Aortic smooth muscle cell (primary cell): ENCODE data around the gene NPAS1. TPM values are rescaled to one million over a fixed set of nuclear protein-coding genes. Genes with fewer than 3 reads are reported as not detected.

Source experiments
- total RNA-seq: library from RNA; depleted of rRNA; stranded (reverse); fragments of >200 nt; gene quantifications from 2 replicates; pipeline ENCODE4 v1.2.3, GENCODE V29; 2014

NPAS1 gene
- 0.12 and 0.13 TPM in 2 replicates for total RNA-seq

DNA sequence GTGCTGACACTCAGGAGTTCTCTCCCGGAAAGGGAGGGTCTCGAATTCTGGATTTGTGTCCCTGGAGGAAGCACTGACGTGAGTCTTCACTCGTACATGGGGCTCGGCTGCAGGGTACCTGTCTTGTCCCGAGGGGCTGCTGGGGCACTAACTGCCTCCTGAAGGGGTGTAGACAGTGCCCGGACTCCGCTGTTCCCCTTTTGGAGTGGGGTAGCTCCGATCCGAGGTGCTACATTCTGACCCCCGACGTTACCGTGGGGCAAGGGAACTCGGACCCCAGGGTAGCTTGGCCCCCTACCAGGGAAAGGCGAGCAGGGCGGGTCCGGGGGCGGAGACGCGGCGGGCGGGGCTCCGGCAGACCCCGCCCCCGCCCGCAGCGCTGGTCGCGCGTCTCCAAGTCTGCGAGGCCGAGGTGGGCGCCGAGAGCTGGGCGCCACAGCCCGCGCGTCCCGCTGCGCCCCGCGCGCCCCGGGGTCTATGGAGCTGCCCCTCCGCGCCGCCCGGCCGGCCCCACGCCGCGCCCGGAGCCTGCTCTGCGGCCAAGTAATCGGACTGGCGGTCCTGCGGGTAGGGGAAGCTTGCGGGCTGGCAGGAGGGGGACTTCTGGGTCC lies at the start of gene NPAS1:
NPAS1 (plus strand) TSS at position 407 of the 611 bp plus-strand sequence. CDS start 1,211 bp downstream, outside the sequence.

Other genes with a start within 250 kb of the NPAS1 start
- 30.6 and 48.9 TPM in 2 replicates for gene SLC1A5, start 231.2 kb upstream of the NPAS1 start, total RNA-seq
- gene AP2S1, start 169.0 kb upstream of the NPAS1 start, total RNA-seq, result 198 and 200 TPM in 2 replicates
- 35.8 and 40.2 TPM in 2 replicates for gene ARHGAP35, start 158.8 kb upstream of the NPAS1 start, total RNA-seq
- 25.4 and 25.8 TPM in 2 replicates for gene TMEM160, start 28.8 kb downstream of the NPAS1 start, total RNA-seq
- gene ZC3H4, start 93.9 kb downstream of the NPAS1 start, total RNA-seq, result 13.1 and 13.8 TPM in 2 replicates
- 155 and 177 TPM in 2 replicates for gene SAE1, start 111.0 kb downstream of the NPAS1 start, total RNA-seq
- 6.3 and 8.5 TPM in 2 replicates for gene BBC3, start 211.4 kb downstream of the NPAS1 start, total RNA-seq
- 11.0 and 11.2 TPM in 2 replicates for gene CCDC9, start 236.7 kb downstream of the NPAS1 start, total RNA-seq